H9 (cell line): Measurements from ENCODE around the gene FNDC3B. TPM values are rescaled to one million over a fixed set of nuclear protein-coding genes. Genes with fewer than 3 reads are reported as not detected.

Source experiments
- DNase-seq: peaks from one replicate; pipeline ENCODE4 v3.0.0-alpha.2; 2017
- H2AFZ ChIP-seq: one replicate; pipeline ENCODE4 v1.6.1; 2013; ENCODE audit warnings: mild to moderate bottlenecking, low read length, control low read depth, moderate library complexity
- H2AK5ac ChIP-seq: 2 replicates; pipeline ENCODE4 v1.6.1; 2013; ENCODE audit warnings: low read length, control low read depth, mixed read lengths; ENCODE audit not compliant: insufficient read length
- H2BK120ac ChIP-seq: one replicate; pipeline ENCODE4 v1.6.1; 2013; ENCODE audit warnings: low read depth, mild to moderate bottlenecking, low read length, control low read depth, inconsistent platforms; ENCODE audit not compliant: poor library complexity, severe bottlenecking
- H2BK12ac ChIP-seq: 2 replicates; pipeline ENCODE4 v1.6.1; 2013; ENCODE audit warnings: low read length, control low read depth, mixed read lengths, low read depth; ENCODE audit not compliant: insufficient read length
- H2BK15ac ChIP-seq: 2 replicates; pipeline ENCODE4 v1.6.1; 2013; ENCODE audit warnings: low read depth, low read length, control low read depth
- H2BK20ac ChIP-seq: one replicate; pipeline ENCODE4 v1.6.1; 2013; ENCODE audit warnings: low read depth, mild to moderate bottlenecking, low read length, control low read depth, inconsistent platforms; ENCODE audit not compliant: poor library complexity, severe bottlenecking
- H2BK5ac ChIP-seq: 2 replicates; pipeline ENCODE4 v1.6.1; 2013; ENCODE audit warnings: low read length, control low read depth, mixed read lengths; ENCODE audit not compliant: insufficient read length
- H3K14ac ChIP-seq: 2 replicates; pipeline ENCODE4 v1.6.1; 2013; ENCODE audit warnings: low read length, control low read depth; ENCODE audit not compliant: insufficient read depth
- H3K18ac ChIP-seq: 2 replicates; pipeline ENCODE4 v1.6.1; 2013; ENCODE audit warnings: low read depth, mild to moderate bottlenecking, mixed read lengths, low read length, control low read depth; ENCODE audit not compliant: insufficient read length
- H3K23ac ChIP-seq: 2 replicates; pipeline ENCODE4 v1.6.1; 2013; ENCODE audit warnings: low read length, control low read depth, mixed read lengths, low read depth; ENCODE audit not compliant: insufficient read length
- H3K23me2 ChIP-seq: 2 replicates; pipeline ENCODE4 v1.6.1; 2013; ENCODE audit warnings: low read depth, mild to moderate bottlenecking, mixed read lengths, low read length, control low read depth; ENCODE audit not compliant: insufficient read length, poor library complexity, severe bottlenecking
- H3K27ac ChIP-seq: 2 replicates; pipeline ENCODE4 v1.5.1; 2013; ENCODE audit warnings: low read length, control low read depth, mixed read lengths, low read depth; ENCODE audit not compliant: insufficient read length
- H3K27me3 ChIP-seq: 2 replicates; pipeline ENCODE4 v1.6.1; 2013; ENCODE audit warnings: low read length, control low read depth, inconsistent platforms; ENCODE audit not compliant: insufficient read depth
- H3K4ac ChIP-seq: 2 replicates; pipeline ENCODE4 v1.6.1; 2013; ENCODE audit warnings: low read depth, mild to moderate bottlenecking, control low read depth, inconsistent platforms, low read length, moderate library complexity
- H3K4me1 ChIP-seq: 2 replicates; pipeline ENCODE4 v1.6.1; 2013; ENCODE audit warnings: low read length, control low read depth, inconsistent platforms; ENCODE audit not compliant: insufficient read depth
- H3K4me2 ChIP-seq: 2 replicates; pipeline ENCODE4 v1.6.1; 2013; ENCODE audit warnings: low read length, control low read depth, mixed read lengths; ENCODE audit not compliant: insufficient read length, insufficient read depth
- H3K56ac ChIP-seq: 2 replicates; pipeline ENCODE4 v1.6.1; 2013; ENCODE audit warnings: low read depth, mild to moderate bottlenecking, mixed read lengths, low read length, control low read depth; ENCODE audit not compliant: insufficient read length
- H3K79me1 ChIP-seq: 2 replicates; pipeline ENCODE4 v1.6.1; 2013; ENCODE audit warnings: low read depth, mild to moderate bottlenecking, moderate library complexity, low read length, control low read depth, inconsistent platforms; ENCODE audit not compliant: insufficient read depth, poor library complexity, severe bottlenecking
- H3K79me2 ChIP-seq: 2 replicates; pipeline ENCODE4 v1.6.1; 2013; ENCODE audit warnings: low read length, control low read depth, inconsistent platforms; ENCODE audit not compliant: insufficient read depth
- H3K9ac ChIP-seq: 2 replicates; pipeline ENCODE4 v1.6.1; 2013; ENCODE audit warnings: low read length, control low read depth, mixed read lengths; ENCODE audit not compliant: insufficient read length; ENCODE audit errors: extremely low read depth
- H3K9me3 ChIP-seq: one replicate; pipeline ENCODE4 v1.6.1; 2013; ENCODE audit warnings: low read depth, low read length, inconsistent platforms; ENCODE audit not compliant: control insufficient read depth
- H3T11ph ChIP-seq: one replicate; pipeline ENCODE4 v1.6.1; 2013; ENCODE audit warnings: mild to moderate bottlenecking, low read length, control low read depth, inconsistent platforms
- H4K20me1 ChIP-seq: one replicate; pipeline ENCODE4 v1.6.1; 2013; ENCODE audit not compliant: control insufficient read depth, insufficient read length, insufficient read depth
- H4K5ac ChIP-seq: 2 replicates; pipeline ENCODE4 v1.6.1; 2013; ENCODE audit warnings: low read depth, mild to moderate bottlenecking, mixed read lengths, low read length, control low read depth; ENCODE audit not compliant: insufficient read length
- H4K8ac ChIP-seq: replicated peaks from 2 replicates; pipeline ENCODE4 v1.6.1; 2013; ENCODE audit warnings: low read length, control low read depth, mixed read lengths, low read depth; ENCODE audit not compliant: insufficient read length
- H4K91ac ChIP-seq: 2 replicates; pipeline ENCODE4 v1.6.1; 2013; ENCODE audit warnings: low read depth, mild to moderate bottlenecking, moderate library complexity, mixed read lengths, low read length, control low read depth; ENCODE audit not compliant: insufficient read length
- H3K27ac Mint-ChIP-seq, 3 experiments: 2 replicates in 2 of 3; 3 replicates in 1 of 3; pipeline ENCODE4 v1.8.0; 2020 to 2021; ENCODE audit warnings: mixed read lengths in 3 of 3, mild to moderate bottlenecking in 1 of 3, moderate library complexity in 1 of 3
- H3K27me3 Mint-ChIP-seq: 2 replicates; pipeline ENCODE4 v1.8.0; 2021; ENCODE audit warnings: low read depth, mild to moderate bottlenecking, moderate library complexity, mixed read lengths
- H3K36me3 Mint-ChIP-seq, 3 experiments: 2 replicates in 2 of 3; 3 replicates in 1 of 3; pipeline ENCODE4 v1.8.0; 2020 to 2021; ENCODE audit warnings: low read depth in 3 of 3, mixed read lengths in 3 of 3; ENCODE audit not compliant: insufficient read depth in 1 of 3
- H3K4me1 Mint-ChIP-seq, 2 experiments: 2 replicates each; pipeline ENCODE4 v1.8.0; 2020; ENCODE audit warnings: mixed read lengths in 2 of 2
- H3K4me3 Mint-ChIP-seq, 2 experiments: 2 replicates in 1 of 2; 3 replicates in 1 of 2; pipeline ENCODE4 v1.8.0; 2020 to 2021; ENCODE audit warnings: mild to moderate bottlenecking in 2 of 2, mixed read lengths in 2 of 2, moderate library complexity in 1 of 2
- H3K9me3 Mint-ChIP-seq, 2 experiments: 2 replicates in 1 of 2; 3 replicates in 1 of 2; pipeline ENCODE4 v1.8.0; 2020; ENCODE audit warnings: mild to moderate bottlenecking in 2 of 2, mixed read lengths in 2 of 2, moderate library complexity in 1 of 2
- CTCF ChIP-seq: fragments of 200-600 bp; sonication (generic); conservative IDR thresholded peaks from 3 replicates; pipeline ENCODE4 v1.8.0; 2021; ENCODE audit warnings: antibody characterized with exemption, mild to moderate bottlenecking
- WGBS: extraction: QIAGEN DNeasy Blood & Tissue Kit; methylation state at CpG from one replicate; pipeline ENCODE4 v1.1.7; 2013; ENCODE audit warnings: missing lambda C conversion rate, low lambda C conversion rate, mixed read lengths; ENCODE audit not compliant: insufficient read length; ENCODE audit errors: extremely low coverage; 5-methylcytosine and 5-hydroxymethylcytosine counted together
- total RNA-seq: library from RNA; stranded (reverse); gene quantifications from 2 replicates; pipeline ENCODE4 v1.2.1, GENCODE V29; 2021

FNDC3B gene
- total RNA-seq, 1 experiment from 2014 or later: 43.8 TPM

GRCh38 chr3:172057624-172058327, 18.4 kb downstream of the FNDC3B start:
- H2BK5ac ChIP-seq: no peak overlapping the region
- H2BK120ac ChIP-seq: no peak overlapping the region
- H3K9me3 ChIP-seq: no peaks in the 10 kb centered on the region
- H3K23me2 ChIP-seq: no peaks in the 10 kb centered on the region
- no peak overlapping the region for H3K18ac ChIP-seq
- no peak overlapping the region for H3K4me2 ChIP-seq
- no peak overlapping the region for H3T11ph ChIP-seq
- H3K27ac ChIP-seq: no peak overlapping the region
- no peak overlapping the region for H2BK12ac ChIP-seq
- no peak overlapping the region for H2AK5ac ChIP-seq
- peaks cover 8% of the 10 kb centered on the region; the same call in 1 of the 2 replicates for H3K79me2 ChIP-seq
- peaks cover 15 to 18% of the 10 kb centered on the region in 2 experiments for H3K4me1 Mint-ChIP-seq
- no peak overlapping the region for H2BK15ac ChIP-seq
- no CpG with 5 or more reads among the region's 3 CpGs for WGBS
- no peaks in the 10 kb centered on the region for H3K27me3 ChIP-seq
- H3K56ac ChIP-seq: no peak overlapping the region
- TF ChIP-seq CTCF: no peak
- H3K4me3 Mint-ChIP-seq: no peak overlapping the region
- H3K9ac ChIP-seq: no peak overlapping the region
- H3K79me1 ChIP-seq: peaks cover 11% of the 10 kb centered on the region
- DNase-seq: no peak
- H2BK20ac ChIP-seq: no peak overlapping the region
- H3K23ac ChIP-seq: no peak overlapping the region
- no peaks in the 10 kb centered on the region for H4K20me1 ChIP-seq
- H4K5ac ChIP-seq: no peak overlapping the region
- peaks cover 0 to 5% (median 4%) of the 10 kb centered on the region in 3 experiments; a peak in 3 of 7 replicates for H3K36me3 Mint-ChIP-seq
- no peak overlapping the region for H3K27ac Mint-ChIP-seq
- H3K4ac ChIP-seq: no peak overlapping the region
- H4K91ac ChIP-seq: no peak overlapping the region
- H3K27me3 Mint-ChIP-seq: no peaks in the 10 kb centered on the region
- no peak overlapping the region for H4K8ac ChIP-seq
- no peaks in the 10 kb centered on the region for H3K9me3 Mint-ChIP-seq
- H3K4me1 ChIP-seq: no peaks in the 10 kb centered on the region
- H2AFZ ChIP-seq: no peak overlapping the region
- H3K14ac ChIP-seq: no peak overlapping the region
